ENCODE data around the gene LYRM9.
"Not testable (repeated sequence)": the region's sequence is repeated elsewhere in the genome, so short reads cannot be mapped to it uniquely, and the experiment has no call there.

Gene LYRM9

GRCh38 chr17:27873211-27873610 is 20.0 kb downstream of the LYRM9 start:
- no peak for DNase-seq

GRCh38 chr17:27872776-27873175 is 20.4 kb downstream of the LYRM9 start:
- no peak for DNase-seq

GRCh38 chr17:27871407-27871806 is 21.8 kb downstream of the LYRM9 start:
- no peak for DNase-seq

- no peak for DNase-seq
Observed at GRCh38 chr17:27870345-27870744, 22.8 kb downstream of the LYRM9 start.

- DNase-seq: no peak
Observed at GRCh38 chr17:27868565-27868964, 24.6 kb downstream of the LYRM9 start.

GRCh38 chr17:27862840-27863239 is 30.3 kb downstream of the LYRM9 start:
- no peak for DNase-seq

- peak in 1 of 14 donors; percentile 79 for DNase-seq
Observed at GRCh38 chr17:27862004-27862403, 31.2 kb downstream of the LYRM9 start.

- no peak for DNase-seq
Observed at GRCh38 chr17:27860971-27861664, 32.0 kb downstream of the LYRM9 start.

- no peak for DNase-seq
Observed at GRCh38 chr17:27858621-27859305, 34.4 kb downstream of the LYRM9 start.

GRCh38 chr17:27856676-27857432 is 36.3 kb downstream of the LYRM9 start:
- no peak for DNase-seq

GRCh38 chr17:27855454-27855853 is 37.7 kb downstream of the LYRM9 start:
- DNase-seq: no peak

- DNase-seq: no peak
Observed at GRCh38 chr17:27854163-27854562, 39.0 kb downstream of the LYRM9 start.

GRCh38 chr17:27853091-27853490 is 40.1 kb downstream of the LYRM9 start:
- no peak for DNase-seq

- no peak for DNase-seq
Observed at GRCh38 chr17:27849474-27850185, 43.5 kb downstream of the LYRM9 start.

GRCh38 chr17:27848931-27849330 is 44.2 kb downstream of the LYRM9 start:
- DNase-seq: no peak

- DNase-seq: not testable (repeated sequence)
Observed at GRCh38 chr17:27846808-27847307, 46.3 kb downstream of the LYRM9 start.

GRCh38 chr17:27846042-27846655 is 47.0 kb downstream of the LYRM9 start:
- no peak for DNase-seq

GRCh38 chr17:27845264-27846041 is 47.7 kb downstream of the LYRM9 start:
- DNase-seq: no peak

- no peak for DNase-seq
Observed at GRCh38 chr17:27840688-27841087, 52.5 kb downstream of the LYRM9 start.

- not testable (repeated sequence) for DNase-seq
Observed at GRCh38 chr17:27840406-27840678, 52.8 kb downstream of the LYRM9 start.

- peak in 1 of 14 donors; percentile 51 for DNase-seq
Observed at GRCh38 chr17:27839571-27840405, 53.4 kb downstream of the LYRM9 start.

Data from C1 segment of cervical spinal cord (tissue), 14 donors.